Natural killer cell (primary cell): ENCODE data around the gene MCM3AP. TPM values are rescaled to one million over a fixed set of nuclear protein-coding genes. Genes with fewer than 3 reads are reported as not detected.
A peak's percentile ranks its signal among the peaks of the same experiment; 100 is the strongest.

Experiments used
- ATAC-seq, 3 donors: fragments of 150-1000 bp in 2 of 3; fragments of 200-7000 bp in 1 of 3; cut with Tn5 transposase; 1 replicate in 1 of 3; 2 replicates in 2 of 3; pipeline ENCODE4 v1.10.0; 2021; ENCODE audit warnings: mild to moderate bottlenecking in 2 of 3, moderate library complexity in 2 of 3
- DNase-seq, 2 donors: peaks; one replicate each; pipeline versions ENCODE4 v3.0.0 to v3.0.0-alpha.2; 2013 to 2021; ENCODE audit warnings: mixed read lengths in 1 of 2
- H3K27ac ChIP-seq: one replicate; pipeline ENCODE4 v1.5.1; 2013; ENCODE audit warnings: mild to moderate bottlenecking, low read length
- H3K27me3 ChIP-seq: one replicate; pipeline ENCODE4 v1.6.1; 2013; ENCODE audit warnings: low read length; ENCODE audit not compliant: control insufficient read depth, insufficient read depth
- H3K36me3 ChIP-seq: one replicate; pipeline ENCODE4 v1.6.1; 2013; ENCODE audit warnings: low read length; ENCODE audit not compliant: control insufficient read depth, insufficient read depth
- H3K4me1 ChIP-seq: one replicate; pipeline ENCODE4 v1.6.1; 2013; ENCODE audit warnings: low read length; ENCODE audit not compliant: control insufficient read depth, insufficient read depth
- H3K4me3 ChIP-seq: one replicate; pipeline ENCODE4 v1.5.1; 2013; ENCODE audit warnings: low read length
- H3K9me3 ChIP-seq: one replicate; pipeline ENCODE4 v1.6.1; 2013; ENCODE audit warnings: low read length; ENCODE audit not compliant: control insufficient read depth, insufficient read depth
- H3K27ac Mint-ChIP-seq, 2 donors: one replicate each; pipeline ENCODE4 v1.8.0; 2022; ENCODE audit warnings: mild to moderate bottlenecking in 2 of 2, mixed read lengths in 2 of 2, moderate library complexity in 1 of 2
- H3K27me3 Mint-ChIP-seq, 2 donors: one replicate each; pipeline ENCODE4 v1.8.0; 2022; ENCODE audit warnings: low read depth in 2 of 2, mixed read lengths in 2 of 2
- H3K36me3 Mint-ChIP-seq: one replicate; pipeline ENCODE4 v1.8.0; 2022; ENCODE audit warnings: mixed read lengths
- H3K4me1 Mint-ChIP-seq, 2 donors: one replicate each; pipeline ENCODE4 v1.8.0; 2022; ENCODE audit warnings: mixed read lengths in 2 of 2
- H3K4me3 Mint-ChIP-seq: one replicate; pipeline ENCODE4 v1.8.0; 2022; ENCODE audit warnings: mild to moderate bottlenecking, moderate library complexity, mixed read lengths
- H3K9me3 Mint-ChIP-seq, 2 donors: one replicate each; pipeline ENCODE4 v1.8.0; 2022; ENCODE audit warnings: mixed read lengths in 2 of 2
- CTCF ChIP-seq: fragments of 200-600 bp; IDR thresholded peaks from one replicate; pipeline ENCODE4 v1.8.0; 2022; ENCODE audit warnings: antibody characterized with exemption
- WGBS: methylation state at CpG from one replicate; pipeline ENCODE4 v1.1.7; 2013; ENCODE audit warnings: missing lambda C conversion rate; ENCODE audit not compliant: insufficient coverage; 5-methylcytosine and 5-hydroxymethylcytosine counted together
- intact Hi-C: fragments of 100-400 bp; cut with micrococcal nuclease; formaldehyde crosslinking; loops from one replicate; pipeline ENCODE4 v1.14.2; 2022
- total RNA-seq, 4 donors: library from RNA; stranded (reverse); fragments of 120-200 nt in 1 of 4; gene quantifications; one replicate each; pipeline versions ENCODE4 v1.2.3 to v1.2.4, GENCODE V29; 2013 to 2022

The MCM3AP gene
- total RNA-seq, 3 donors from 2014 or later (not counting 1 experiment from before 2014, with no cell fraction given): 143 to 172 (median 159) TPM

- Mint-ChIP-seq H3K4me1 (peaks cover 24 to 27% of the 10 kb centered on the region in 2 donors), H3K36me3 (no peaks in the 10 kb centered on the region), H3K27me3 (no peaks in the 10 kb centered on the region), H3K9me3 (no peaks in the 10 kb centered on the region), H3K4me3 (peak overlapping the region; percentile 97), H3K27ac (peak overlapping the region; percentile 92 to 96)
- peak overlapping the region; percentile 100 for H3K4me3 ChIP-seq
- under 1% methylated on average over 34 of the region's 34 CpGs for WGBS
- DNase-seq (peak in 1 of 2 donors; percentile 35), ATAC-seq (no peak)
- TF ChIP-seq CTCF: no peak
- intact Hi-C loops: loop anchor here (5.0 to 10.0 kb wide), 2 partner anchors 104 to 132 kb away; partner anchors contain the start of gene DIP2A
- no peaks in the 10 kb centered on the region for H3K36me3 ChIP-seq
- H3K27me3 ChIP-seq: no peaks in the 10 kb centered on the region
- no peak overlapping the region for H3K27ac ChIP-seq
- H3K9me3 ChIP-seq: no peaks in the 10 kb centered on the region
- H3K4me1 ChIP-seq: peaks cover 20% of the 10 kb centered on the region
These were observed 37.9 kb upstream of the MCM3AP start for GRCh38 chr21:46323227-46323709.

- no peaks in the 10 kb centered on the region for H3K36me3 Mint-ChIP-seq
- H3K36me3 ChIP-seq: no peaks in the 10 kb centered on the region
- 4% methylated on average over 50 of the region's 50 CpGs for WGBS
- peak overlapping the region; percentile 97 for H3K4me3 Mint-ChIP-seq
- DNase-seq (peak in 1 of 2 donors; percentile 34), ATAC-seq (no peak)
- TF ChIP-seq CTCF: no peak
- no peaks in the 10 kb centered on the region for H3K9me3 ChIP-seq
- H3K4me1 Mint-ChIP-seq: peaks cover 24 to 27% of the 10 kb centered on the region in 2 donors
- H3K27ac ChIP-seq: no peak overlapping the region
- no peaks in the 10 kb centered on the region for H3K27me3 Mint-ChIP-seq
- intact Hi-C loops: loop anchor here (5.0 to 10.0 kb wide), 2 partner anchors 105 to 132 kb away; partner anchors contain the start of gene DIP2A
- H3K4me1 ChIP-seq: peaks cover 20% of the 10 kb centered on the region
- peak overlapping the region in 1 of 2 donors; percentile 92 for H3K27ac Mint-ChIP-seq
- H3K9me3 Mint-ChIP-seq: no peaks in the 10 kb centered on the region
- H3K4me3 ChIP-seq: peak overlapping the region; percentile 100
- no peaks in the 10 kb centered on the region for H3K27me3 ChIP-seq
These were observed 37.2 kb upstream of the MCM3AP start for GRCh38 chr21:46322351-46323226.

GRCh38 chr21:46320331-46320801, 35.0 kb upstream of the MCM3AP start:
- H3K9me3 Mint-ChIP-seq: no peaks in the 10 kb centered on the region
- ATAC-seq: no peak
- intact Hi-C loops: loop anchor here (5.0 to 10.0 kb wide), 2 partner anchors 107 to 134 kb away; partner anchors contain the start of gene DIP2A

More at GRCh38 chr21:46320331-46320801, 35.0 kb upstream of the MCM3AP start:
- H3K9me3 ChIP-seq: no peaks in the 10 kb centered on the region
- 43% methylated on average over 3 of the region's 4 CpGs for WGBS
- no peaks in the 10 kb centered on the region for H3K36me3 ChIP-seq
- H3K27ac ChIP-seq: no peak overlapping the region
- no peak for TF ChIP-seq CTCF
- Mint-ChIP-seq H3K4me3 (no peak overlapping the region), H3K27ac (no peak overlapping the region), H3K36me3 (no peaks in the 10 kb centered on the region), H3K27me3 (no peaks in the 10 kb centered on the region), H3K4me1 (peaks cover 15 to 16% of the 10 kb centered on the region in 2 donors)
- H3K4me1 ChIP-seq: peaks cover 16% of the 10 kb centered on the region
- no peak for DNase-seq
- H3K27me3 ChIP-seq: no peaks in the 10 kb centered on the region
- no peak overlapping the region for H3K4me3 ChIP-seq
